ENCODE results near the gene RPTN. TPM values are rescaled to one million over a fixed set of nuclear protein-coding genes. Genes with fewer than 3 reads are reported as not detected.

Gene RPTN
- total and polyA plus RNA-seq, 5 donors = not detected

DNA sequence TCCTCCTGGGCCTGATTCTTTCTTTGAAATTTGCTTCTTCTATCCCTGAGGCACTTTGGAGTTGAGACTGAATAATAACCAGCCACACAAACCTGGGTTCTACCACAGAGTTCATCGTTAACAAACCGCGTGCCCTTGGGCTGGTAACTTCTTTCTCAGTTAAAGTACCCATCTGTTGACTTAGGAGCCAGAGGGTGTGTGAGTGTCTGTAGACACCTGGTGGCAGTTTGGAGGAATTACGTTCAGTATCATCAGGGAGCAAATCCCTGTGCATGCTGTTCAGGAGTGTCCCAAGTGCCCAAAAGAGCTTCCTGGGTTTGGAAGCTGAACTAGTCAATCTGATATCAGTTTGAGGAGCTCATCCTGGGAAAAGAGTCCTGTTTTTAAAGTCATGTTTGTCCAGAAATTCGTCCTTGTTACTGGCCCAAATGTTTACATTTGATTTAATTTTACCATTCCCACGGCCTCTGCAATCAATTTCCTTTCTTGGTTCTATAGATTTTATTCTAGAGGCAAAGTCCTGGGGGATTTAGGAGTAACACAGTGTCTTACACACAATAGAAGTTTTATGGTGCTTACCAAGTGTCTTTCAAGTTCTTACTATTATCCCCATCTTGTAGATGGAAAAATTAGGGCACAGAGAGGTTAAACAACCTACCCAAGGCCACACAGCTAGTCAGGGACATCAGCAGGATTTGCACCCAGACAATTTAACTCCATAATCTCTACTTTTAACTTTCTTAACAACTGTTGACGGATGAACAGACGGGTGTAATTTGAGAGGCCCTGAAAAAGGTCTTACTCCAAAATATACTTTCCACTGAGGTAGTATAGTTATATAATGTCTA is 26.7 kb upstream of the RPTN start:
- Histone ChIP-seq H3K27me3 (ENCODE audit: control insufficient read depth, insufficient read depth) (no peaks in the 10 kb centered on the region), H3K27ac (ENCODE audit: low read length) (no peak overlapping the region), H3K4me1 (ENCODE audit: control insufficient read depth, insufficient read depth, low read length) (no peaks in the 10 kb centered on the region), H3K4me3 (ENCODE audit: low read length) (no peak overlapping the region), H3K9me3 (ENCODE audit: control insufficient read depth, low read length) (no peaks in the 10 kb centered on the region)
- ATAC-seq (peak; percentile 49 to 63), DNase-seq (no peak)
- 32% methylated on average over 8 of the region's 8 CpGs for WGBS
- intact Hi-C loops (cut with DNase I) = loop anchor here (2.0 to 5.0 kb wide), 5 partner anchors 43 to 272 kb away; no protein-coding TSS in a partner anchor

DNA sequence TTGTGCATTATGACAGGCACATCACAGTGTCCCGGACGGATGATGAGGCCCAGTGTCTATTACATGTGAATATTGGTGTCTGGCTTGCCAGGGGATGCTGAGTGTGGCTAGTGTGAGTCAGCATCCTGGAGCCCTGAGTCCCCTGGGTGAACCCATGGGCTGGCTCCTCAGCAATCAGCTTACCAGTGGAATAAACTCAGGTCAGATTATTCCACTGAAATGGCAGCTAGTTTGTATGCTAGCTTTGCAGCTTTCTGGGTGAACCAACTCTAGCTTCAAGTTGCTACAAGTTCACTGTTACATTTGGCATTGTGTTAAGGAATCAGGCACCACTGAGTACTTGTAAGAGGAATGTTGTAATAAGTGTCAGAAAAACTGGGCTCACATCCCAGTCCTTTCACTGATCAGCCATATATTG is 23.9 kb upstream of the RPTN start:
- Histone ChIP-seq H3K27ac (ENCODE audit: low read length) (peak overlapping the region; percentile 13), H3K9me3 (ENCODE audit: control insufficient read depth, low read length) (no peaks in the 10 kb centered on the region), H3K4me3 (ENCODE audit: low read length) (no peak overlapping the region), H3K4me1 (ENCODE audit: control insufficient read depth, insufficient read depth, low read length) (no peaks in the 10 kb centered on the region), H3K27me3 (ENCODE audit: control insufficient read depth, insufficient read depth) (no peaks in the 10 kb centered on the region)
- ATAC-seq (peak; percentile 64 to 88), DNase-seq (peak in 1 of 3 donors; percentile 59)
- intact Hi-C loops (cut with DNase I) = loop anchor here in 2 of 4 donors (2.0 to 5.0 kb wide), 2 partner anchors 40 to 41 kb away; no protein-coding TSS in a partner anchor
- WGBS = 30% methylated on average over 2 of the region's 2 CpGs

DNA sequence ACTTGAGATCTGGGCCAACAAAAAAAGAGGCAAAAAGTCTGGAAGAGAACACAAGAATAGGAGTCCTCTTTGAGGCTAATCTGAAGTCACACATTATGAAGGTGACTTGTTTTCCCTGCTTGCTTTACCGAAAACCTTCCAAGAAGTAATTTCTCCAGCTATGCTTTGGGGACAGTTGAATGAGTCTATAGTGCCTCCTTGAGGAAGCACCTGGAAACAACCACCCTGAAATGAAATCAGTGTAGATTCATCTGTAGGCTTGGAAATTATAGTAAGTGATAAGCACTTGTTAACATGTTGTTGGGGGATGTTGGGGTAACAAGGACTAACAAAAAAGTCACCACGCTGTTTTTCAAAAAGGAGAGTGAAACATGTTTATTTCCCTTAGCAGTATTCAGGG is 23.4 kb upstream of the RPTN start:
- no peak overlapping the region for H3K27ac ChIP-seq (ENCODE audit: low read length)
- no peak overlapping the region for H3K4me3 ChIP-seq (ENCODE audit: low read length)
- no peak for DNase-seq
- no peaks in the 10 kb centered on the region for H3K4me1 ChIP-seq (ENCODE audit: control insufficient read depth, insufficient read depth, low read length)
- WGBS = 72% methylated on average over 2 of the region's 2 CpGs
- H3K27me3 ChIP-seq (ENCODE audit: control insufficient read depth, insufficient read depth) = no peaks in the 10 kb centered on the region
- ATAC-seq = no peak
- intact Hi-C loops (cut with DNase I) = loop anchor here in 2 of 4 donors (2.0 to 5.0 kb wide), 2 partner anchors 40 kb away; no protein-coding TSS in a partner anchor
- H3K9me3 ChIP-seq (ENCODE audit: control insufficient read depth, low read length) = no peaks in the 10 kb centered on the region

DNA sequence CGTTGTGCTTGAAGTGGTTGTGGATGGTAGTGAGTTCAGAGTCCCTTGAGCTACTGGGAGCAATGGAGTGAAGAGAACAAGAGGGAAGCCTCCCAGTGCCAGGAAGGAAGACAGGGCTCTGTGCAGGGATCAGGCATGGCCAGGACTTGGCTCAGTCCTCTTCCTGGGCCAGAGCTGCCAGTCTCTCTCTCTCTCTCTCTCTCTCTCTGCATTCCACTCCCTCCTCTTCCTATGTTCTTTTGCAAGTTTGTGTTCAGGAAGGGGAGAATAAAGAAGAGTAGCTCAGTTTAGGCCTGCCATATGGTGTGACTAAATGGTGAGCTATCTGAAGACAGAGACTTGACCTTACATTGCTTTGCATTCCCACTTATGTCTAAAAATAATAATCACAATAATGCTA is 20.5 kb upstream of the RPTN start:
- DNase-seq = no peak
- no peaks in the 10 kb centered on the region for H3K9me3 ChIP-seq (ENCODE audit: control insufficient read depth, low read length)
- H3K27ac ChIP-seq (ENCODE audit: low read length) = no peak overlapping the region
- no peaks in the 10 kb centered on the region for H3K27me3 ChIP-seq (ENCODE audit: control insufficient read depth, insufficient read depth)
- H3K4me3 ChIP-seq (ENCODE audit: low read length) = no peak overlapping the region
- no peaks in the 10 kb centered on the region for H3K4me1 ChIP-seq (ENCODE audit: control insufficient read depth, insufficient read depth, low read length)
- intact Hi-C loops (cut with DNase I) = no loop called here
- ATAC-seq = no peak
- WGBS = 82% methylated on average over 1 of the region's 1 CpG

DNA sequence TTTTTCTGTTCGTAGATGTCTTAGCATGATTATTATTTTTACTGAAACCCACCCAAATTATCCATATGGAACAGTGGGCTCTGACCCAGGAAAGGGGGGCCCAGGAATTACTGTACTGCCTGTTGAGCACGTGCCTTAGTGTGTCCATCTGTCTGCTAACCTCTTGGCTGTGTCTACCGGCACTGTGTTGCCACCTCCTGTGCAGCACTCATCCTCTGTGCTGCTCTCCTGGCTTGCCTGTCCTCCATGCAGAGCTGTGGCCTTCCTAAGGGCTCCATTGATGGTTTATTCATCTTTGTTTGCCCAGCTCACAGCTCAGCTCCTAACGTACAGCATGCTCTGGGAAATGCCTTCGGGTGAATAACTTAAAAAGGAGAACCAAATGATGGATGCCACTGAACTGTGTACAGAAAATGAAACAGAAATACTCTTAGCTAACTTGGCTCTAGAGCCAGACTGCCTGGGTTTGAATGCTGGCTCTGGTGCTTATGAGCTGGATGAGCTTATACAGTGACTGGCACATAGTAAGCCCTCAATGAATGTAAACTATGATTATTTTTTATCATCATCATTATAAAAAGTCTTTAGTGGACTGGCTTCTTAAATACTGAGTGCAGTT is 11.4 kb upstream of the RPTN start:
- no peak overlapping the region for H3K27ac ChIP-seq (ENCODE audit: low read length)
- no peak overlapping the region for H3K4me3 ChIP-seq (ENCODE audit: low read length)
- H3K4me1 ChIP-seq (ENCODE audit: control insufficient read depth, insufficient read depth, low read length) = peaks cover 7% of the 10 kb centered on the region
- H3K27me3 ChIP-seq (ENCODE audit: control insufficient read depth, insufficient read depth) = no peaks in the 10 kb centered on the region
- ATAC-seq (no peak), DNase-seq (no peak)
- intact Hi-C loops (cut with DNase I) = no loop called here
- no peaks in the 10 kb centered on the region for H3K9me3 ChIP-seq (ENCODE audit: control insufficient read depth, low read length)
- WGBS = 60% methylated on average over 5 of the region's 5 CpGs

DNA sequence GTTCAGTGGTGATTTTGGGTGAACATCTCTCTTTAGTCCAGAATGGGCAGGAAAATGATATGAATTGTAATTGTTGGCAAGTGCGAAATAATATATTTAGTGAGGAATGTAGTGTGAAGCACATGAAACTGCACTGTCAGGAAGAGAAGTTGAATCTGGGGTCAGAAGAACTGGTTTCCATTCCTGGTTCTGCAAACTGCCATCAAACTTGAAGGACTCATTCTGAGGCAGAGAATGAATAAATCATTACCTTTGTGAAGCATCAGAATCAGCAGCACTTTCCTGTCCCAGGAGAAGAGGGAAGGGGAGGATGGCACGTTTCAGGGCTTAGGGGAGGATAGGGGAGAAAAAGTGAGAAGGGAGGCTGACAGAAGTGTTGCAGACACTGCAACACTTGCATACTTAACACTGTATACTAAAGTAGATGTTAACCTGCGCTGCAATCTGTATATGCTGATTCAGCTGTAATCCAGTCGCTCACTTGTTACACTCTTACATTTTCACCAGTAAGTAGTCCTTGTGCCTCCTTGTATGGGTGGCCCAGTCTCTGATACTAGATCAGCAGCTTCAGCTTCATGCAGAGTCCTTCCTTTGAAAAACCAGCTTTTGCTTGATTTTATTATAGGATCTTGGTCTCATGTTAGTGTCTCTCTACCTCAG is 10.5 kb upstream of the RPTN start:
- intact Hi-C loops (cut with DNase I) = no loop called here
- Histone ChIP-seq H3K27me3 (ENCODE audit: control insufficient read depth, insufficient read depth) (no peaks in the 10 kb centered on the region), H3K27ac (ENCODE audit: low read length) (no peak overlapping the region), H3K4me1 (ENCODE audit: control insufficient read depth, insufficient read depth, low read length) (peaks cover 7% of the 10 kb centered on the region), H3K9me3 (ENCODE audit: control insufficient read depth, low read length) (no peaks in the 10 kb centered on the region), H3K4me3 (ENCODE audit: low read length) (no peak overlapping the region)
- 68% methylated on average over 4 of the region's 4 CpGs for WGBS
- ATAC-seq = no peak
- no peak for DNase-seq

DNA sequence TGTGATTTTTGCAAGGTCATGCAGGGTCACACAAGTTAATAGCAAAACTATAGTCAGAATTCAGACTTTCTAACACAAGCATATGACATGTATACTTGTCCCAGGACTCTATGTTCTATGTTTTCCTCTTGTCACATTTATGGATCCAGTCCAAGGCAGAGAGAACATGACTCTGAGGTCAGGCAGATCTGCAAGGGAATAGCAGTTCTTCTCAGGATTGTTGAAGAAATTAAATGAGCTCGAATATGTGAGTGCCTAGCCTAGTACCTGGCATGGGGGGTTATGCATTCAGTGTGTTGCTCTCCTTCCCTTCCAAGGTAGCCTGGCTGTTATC is 9.5 kb upstream of the RPTN start:
- Histone ChIP-seq H3K9me3 (ENCODE audit: control insufficient read depth, low read length) (no peaks in the 10 kb centered on the region), H3K4me3 (ENCODE audit: low read length) (no peak overlapping the region), H3K4me1 (ENCODE audit: control insufficient read depth, insufficient read depth, low read length) (peaks cover 7% of the 10 kb centered on the region), H3K27ac (ENCODE audit: low read length) (peak overlapping the region; percentile 63), H3K27me3 (ENCODE audit: control insufficient read depth, insufficient read depth) (no peaks in the 10 kb centered on the region)
- peak; percentile 49 to 72 for ATAC-seq
- no peak for DNase-seq
- 37% methylated on average over 1 of the region's 1 CpG for WGBS
- intact Hi-C loops (cut with DNase I) = no loop called here

DNA sequence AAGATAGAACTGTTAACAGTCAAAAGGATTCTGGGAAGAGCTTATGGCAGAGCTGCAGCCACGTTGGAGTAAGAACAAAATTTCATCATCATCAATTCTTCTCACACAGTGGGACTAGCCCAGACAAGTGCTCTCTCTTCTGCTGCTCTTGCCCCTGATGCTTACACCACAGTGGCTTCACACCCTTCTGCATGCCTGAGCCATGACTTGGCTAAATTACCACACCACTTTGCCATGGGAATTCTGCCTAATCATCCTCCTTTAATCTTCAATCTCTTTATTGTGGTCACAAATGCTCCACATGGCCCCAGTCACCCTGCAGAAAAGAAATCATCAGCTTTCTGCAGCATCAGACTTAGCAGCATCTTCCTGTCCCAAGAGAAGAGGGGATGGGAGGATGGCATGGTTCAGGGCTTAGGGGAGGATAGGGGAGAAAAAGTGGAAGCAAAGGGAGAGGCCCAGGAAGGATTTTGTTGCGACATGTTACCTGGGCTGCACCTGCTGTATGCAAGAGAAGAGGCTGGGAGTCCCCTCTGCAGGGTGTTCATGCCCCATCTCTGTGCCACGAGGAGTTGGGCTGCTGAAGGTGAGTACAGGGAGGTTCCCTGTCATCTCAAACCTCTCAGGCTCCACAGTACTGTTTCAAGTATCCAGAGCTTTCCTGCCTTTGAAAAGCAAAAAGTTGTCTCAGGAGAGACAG is 9.0 kb upstream of the RPTN start:
- WGBS = 47% methylated on average over 3 of the region's 3 CpGs
- ATAC-seq (peak; percentile 55 to 66), DNase-seq (no peak)
- Histone ChIP-seq H3K9me3 (ENCODE audit: control insufficient read depth, low read length) (no peaks in the 10 kb centered on the region), H3K4me1 (ENCODE audit: control insufficient read depth, insufficient read depth, low read length) (peaks cover 7% of the 10 kb centered on the region), H3K27ac (ENCODE audit: low read length) (peak overlapping the region; percentile 63), H3K4me3 (ENCODE audit: low read length) (no peak overlapping the region), H3K27me3 (ENCODE audit: control insufficient read depth, insufficient read depth) (no peaks in the 10 kb centered on the region)
- intact Hi-C loops (cut with DNase I) = no loop called here

DNA sequence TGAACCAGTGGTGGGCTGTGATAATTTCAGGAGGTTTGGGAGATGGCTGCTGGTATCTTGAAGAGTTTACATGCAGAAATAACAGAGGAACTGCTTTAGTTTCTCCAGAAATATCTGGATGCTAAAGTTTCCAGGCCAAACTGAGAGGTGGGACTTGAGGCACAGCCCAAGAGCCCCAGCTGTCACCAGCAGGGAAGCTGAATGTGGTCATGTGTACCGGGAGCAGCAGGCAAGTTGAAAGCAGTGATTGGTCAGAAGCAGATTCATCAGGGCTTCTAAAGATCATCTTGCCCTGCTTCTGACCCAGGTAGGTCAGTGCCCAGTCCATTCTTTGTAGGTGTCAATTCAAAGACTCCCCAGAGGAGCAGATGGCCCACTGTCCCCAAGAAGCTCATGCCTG is 7.9 kb upstream of the RPTN start:
- 16% methylated on average over 1 of the region's 1 CpG for WGBS
- Histone ChIP-seq H3K27me3 (ENCODE audit: control insufficient read depth, insufficient read depth) (no peaks in the 10 kb centered on the region), H3K4me1 (ENCODE audit: control insufficient read depth, insufficient read depth, low read length) (peaks cover 7% of the 10 kb centered on the region), H3K9me3 (ENCODE audit: control insufficient read depth, low read length) (no peaks in the 10 kb centered on the region), H3K4me3 (ENCODE audit: low read length) (no peak overlapping the region), H3K27ac (ENCODE audit: low read length) (no peak overlapping the region)
- no peak for ATAC-seq
- no peak for DNase-seq
- intact Hi-C loops (cut with DNase I) = no loop called here

DNA sequence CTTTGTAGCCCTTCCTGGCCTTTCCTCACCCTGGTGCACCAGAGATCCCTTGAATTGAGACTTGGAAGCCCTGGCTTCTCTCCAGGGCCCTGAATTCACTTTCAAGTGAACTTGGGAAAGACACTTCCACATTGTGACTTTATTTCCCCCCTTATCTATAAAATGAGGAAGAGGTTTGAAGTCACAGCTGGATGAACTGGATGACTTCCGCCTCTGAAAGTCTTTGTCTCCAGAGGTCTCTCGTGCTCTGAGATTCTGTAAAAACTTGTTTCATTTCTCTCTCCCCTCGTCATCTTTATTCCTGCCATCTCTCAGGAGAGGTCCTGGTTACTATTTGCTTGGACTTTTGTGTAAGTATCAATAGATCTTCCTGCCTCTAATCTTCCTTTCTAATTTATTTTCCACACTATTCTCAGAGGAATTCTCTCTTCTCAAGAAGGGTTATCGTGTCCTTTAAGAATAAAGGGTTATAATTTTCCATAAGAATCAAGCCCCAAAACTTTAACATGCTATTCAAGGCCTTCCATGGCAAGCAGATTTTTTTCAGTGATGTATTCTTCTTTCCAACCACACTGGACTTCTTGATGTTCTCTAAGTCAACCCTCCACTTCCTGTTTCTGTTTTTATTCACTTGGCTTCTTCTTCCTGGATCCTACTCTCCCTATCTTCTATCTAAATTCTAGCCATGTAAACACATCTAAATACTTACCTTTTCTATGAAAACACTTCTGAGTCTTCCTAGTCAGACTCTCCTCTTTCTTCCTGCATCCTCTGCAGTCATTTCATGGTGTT is 6.5 kb upstream of the RPTN start:
- Histone ChIP-seq H3K27ac (ENCODE audit: low read length) (no peak overlapping the region), H3K27me3 (ENCODE audit: control insufficient read depth, insufficient read depth) (no peaks in the 10 kb centered on the region), H3K9me3 (ENCODE audit: control insufficient read depth, low read length) (no peaks in the 10 kb centered on the region), H3K4me1 (ENCODE audit: control insufficient read depth, insufficient read depth, low read length) (peaks cover 7% of the 10 kb centered on the region), H3K4me3 (ENCODE audit: low read length) (no peak overlapping the region)
- no peak for ATAC-seq
- intact Hi-C loops (cut with DNase I) = no loop called here
- no peak for DNase-seq
- 70% methylated on average over 4 of the region's 4 CpGs for WGBS
